Measurements from ENCODE around the gene CPXM2.

GRCh38 chr10:123837756-123838155 is 53.9 kb downstream of the CPXM2 start:
- TF ChIP-seq POLR2A (IDR thresholded peaks at IDR 0.05; ENCODE audit: low read depth) (no peak), CTCF (IDR thresholded peaks at IDR 0.05) (no peak), POLR2AphosphoS5 (IDR thresholded peaks at IDR 0.05) (no peak), EP300 (IDR thresholded peaks at IDR 0.05) (no peak)

All from esophagus muscularis mucosa (tissue), 4 donors.